Ureter (tissue), 1 donor: ENCODE data around the gene DPM3. TPM values are rescaled to one million over a fixed set of nuclear protein-coding genes. Genes with fewer than 3 reads are reported as not detected.
"Not testable (repeated sequence)": the region's sequence is repeated elsewhere in the genome, so short reads cannot be mapped to it uniquely, and the experiment has no call there.

Source experiments
- DNase-seq: peaks from one replicate; pipeline ENCODE4 v3.0.0-alpha.2; 2020; ENCODE audit warnings: low spot score
- total RNA-seq: library from RNA; stranded (reverse); gene quantifications from one replicate; pipeline ENCODE4 v1.2.4, GENCODE V29; 2023
- donor health status: DM: yes; HTN: yes; CAD: no.

DPM3 gene
- total RNA-seq, 1 donor from 2014 or later = 75.4 TPM

- DNase-seq = peak; percentile 70
These were observed 14.8 kb downstream of the DPM3 start for GRCh38 chr1:155125511-155125945.

GRCh38 chr1:155124503-155125463 is 15.5 kb downstream of the DPM3 start:
- no peak for DNase-seq

- DNase-seq = no peak
These were observed 16.5 kb downstream of the DPM3 start for GRCh38 chr1:155123801-155124200.

- no peak for DNase-seq
These were observed 18.0 kb downstream of the DPM3 start for GRCh38 chr1:155122308-155122707.

- DNase-seq = no peak
These were observed 19.1 kb downstream of the DPM3 start for GRCh38 chr1:155121249-155121648.

GRCh38 chr1:155120253-155120652 is 20.1 kb downstream of the DPM3 start:
- no peak for DNase-seq

- DNase-seq = not testable (repeated sequence)
These were observed 22.2 kb downstream of the DPM3 start for GRCh38 chr1:155118090-155118489.

- no peak for DNase-seq
These were observed 22.7 kb downstream of the DPM3 start for GRCh38 chr1:155117610-155118009.

GRCh38 chr1:155116113-155116764 is 24.1 kb downstream of the DPM3 start:
- no peak for DNase-seq

GRCh38 chr1:155113450-155113980 is 26.8 kb downstream of the DPM3 start:
- DNase-seq = no peak

GRCh38 chr1:155110826-155111225 is 29.5 kb downstream of the DPM3 start:
- DNase-seq = no peak

- DNase-seq = no peak
These were observed 29.9 kb downstream of the DPM3 start for GRCh38 chr1:155110381-155110780.

GRCh38 chr1:155108296-155108695 is 32.0 kb downstream of the DPM3 start:
- no peak for DNase-seq

- no peak for DNase-seq
These were observed 32.7 kb downstream of the DPM3 start for GRCh38 chr1:155107309-155108264.

GRCh38 chr1:155106862-155107261 is 33.5 kb downstream of the DPM3 start:
- DNase-seq = no peak

- DNase-seq = no peak
These were observed 34.7 kb downstream of the DPM3 start for GRCh38 chr1:155105604-155106011.

- DNase-seq = no peak
These were observed 35.5 kb downstream of the DPM3 start for GRCh38 chr1:155104605-155105534.

- no peak for DNase-seq
These were observed 37.0 kb downstream of the DPM3 start for GRCh38 chr1:155103325-155103724.

GRCh38 chr1:155099331-155099730 is 41.0 kb downstream of the DPM3 start:
- DNase-seq = no peak

- no peak for DNase-seq
These were observed 45.7 kb downstream of the DPM3 start for GRCh38 chr1:155094622-155094948.
